Measurements from ENCODE around the gene LRP1. TPM values are rescaled to one million over a fixed set of nuclear protein-coding genes. Genes with fewer than 3 reads are reported as not detected.
A peak's percentile ranks its signal among the peaks of the same experiment; 100 is the strongest.

The LRP1 gene
- total and polyA plus RNA-seq, 2 of the 13 experiments (the other 11 are each of a cell fraction or from before 2014, with no cell fraction given): 14.7 to 30.8 TPM

- TF ChIP-seq PTBP1 (IDR thresholded peaks at IDR 0.05; ENCODE audit: low read depth, low read length, poor library complexity, severe bottlenecking): no peak
- peak; percentile 59 for TF ChIP-seq AGO2 (optimal IDR thresholded peaks at IDR 0.05; ENCODE audit: low read depth, low read length)
- no peak for TF ChIP-seq MYC (CRISPR knock-in tag; IDR thresholded peaks at IDR 0.05; ENCODE audit: borderline replicate concordance)
- no peak for TF ChIP-seq ZMAT5 (CRISPR knock-in tag; IDR thresholded peaks at IDR 0.05; ENCODE audit: borderline replicate concordance, low read depth)
- TF ChIP-seq ZNF605 (CRISPR knock-in tag; IDR thresholded peaks at IDR 0.05): no peak
- TF ChIP-seq ZBTB42 (CRISPR knock-in tag; IDR thresholded peaks at IDR 0.05): 0 out of 2 replicates have a peak, but pooled peaks have one; percentile 69
- TF ChIP-seq NRL (CRISPR knock-in tag; IDR thresholded peaks at IDR 0.05; ENCODE audit: borderline replicate concordance): no peak
- peak; percentile 20 for TF ChIP-seq HNRNPH1 (optimal IDR thresholded peaks at IDR 0.05; ENCODE audit: low read depth, low read length)
- no peak for TF ChIP-seq ZNF557 (CRISPR knock-in tag; IDR thresholded peaks at IDR 0.05)
- TF ChIP-seq MLX (CRISPR knock-in tag; IDR thresholded peaks at IDR 0.05): 0 out of 2 replicates have a peak, but pooled peaks have one; percentile 5
- peak; percentile 75 for TF ChIP-seq RBFOX2 (IDR thresholded peaks at IDR 0.05; ENCODE audit: low read depth, low read length)
- TF ChIP-seq ZNF740 (CRISPR knock-in tag; IDR thresholded peaks at IDR 0.05): peak; percentile 89
- peak; percentile 27; the same call in 1 of the 2 replicates for TF ChIP-seq ZNF670 (CRISPR knock-in tag; IDR thresholded peaks at IDR 0.05; ENCODE audit: borderline replicate concordance)
- no peak for TF ChIP-seq CENPT (CRISPR knock-in tag; IDR thresholded peaks at IDR 0.05; ENCODE audit: low read depth)
- TF ChIP-seq ZNF18 (CRISPR knock-in tag; IDR thresholded peaks at IDR 0.05; ENCODE audit: insufficient replicate concordance): no peak
- peak; percentile 54 for TF ChIP-seq POLR2G (IDR thresholded peaks at IDR 0.05; ENCODE audit: low read depth, low read length)
- TF ChIP-seq ZNF576 (CRISPR knock-in tag; IDR thresholded peaks at IDR 0.05): no peak
- TF ChIP-seq ARID3A (IDR thresholded peaks at IDR 0.05; ENCODE audit: low read depth, low read length): no peak
- TF ChIP-seq ONECUT2 (CRISPR knock-in tag; IDR thresholded peaks at IDR 0.05): no peak
- peak; percentile 9; the same call in 1 of the 2 replicates for TF ChIP-seq ZFY (CRISPR knock-in tag; IDR thresholded peaks at IDR 0.05)
- no peak for TF ChIP-seq ZNF282 (IDR thresholded peaks at IDR 0.05; ENCODE audit: partially characterized antibody)
- no peak for TF ChIP-seq ZNF12 (CRISPR knock-in tag; IDR thresholded peaks at IDR 0.05)
- no peak for TF ChIP-seq ZBTB7B (CRISPR knock-in tag; IDR thresholded peaks at IDR 0.05)
- TF ChIP-seq FOXA1 (IDR thresholded peaks at IDR 0.05): no peak
- TF ChIP-seq FOXA1 (CRISPR knock-in tag; IDR thresholded peaks at IDR 0.05): no peak
Measured at GRCh38 chr12:57237932-57238853, 109.9 kb downstream of the LRP1 start (continued).

Measured in HepG2 (cell line).